ENCODE results near the gene CYB5D1. TPM values are rescaled to one million over a fixed set of nuclear protein-coding genes. Genes with fewer than 3 reads are reported as not detected.

CYB5D1 gene
- total RNA-seq, 4 donors from 2014 or later = 9.4 to 13.6 (median 11.1) TPM

- peaks cover 0 to 99% (median 26%) of the 10 kb centered on the region in 3 donors for H3K36me3 ChIP-seq
- WGBS, 2 donors = 68 to 73% methylated on average over 21 to 22 of the region's 22 CpGs
- no peak overlapping the region for H3K4me3 ChIP-seq
- H3K27me3 ChIP-seq = no peaks in the 10 kb centered on the region
- H3K9me3 ChIP-seq = no peaks in the 10 kb centered on the region
- no peaks in the 10 kb centered on the region for H3K4me1 ChIP-seq
- no peak for DNase-seq (ENCODE audit: low spot score in 2 of 2)
- no peak overlapping the region for H3K27ac ChIP-seq
- TF ChIP-seq CTCF (IDR thresholded peaks at IDR 0.05) = no peak
- no peak for TF ChIP-seq EP300 (IDR thresholded peaks at IDR 0.05)
- TF ChIP-seq POLR2A (IDR thresholded peaks at IDR 0.05) = no peak
Measured at GRCh38 chr17:7903154-7904103, 45.6 kb downstream of the CYB5D1 start.

- Histone ChIP-seq H3K4me3 (no peak overlapping the region), H3K36me3 (peaks cover 0 to 84% (median 24%) of the 10 kb centered on the region in 3 donors), H3K27ac (no peak overlapping the region), H3K9me3 (no peaks in the 10 kb centered on the region), H3K4me1 (peaks cover 0 to under 1% (median 0%) of the 10 kb centered on the region in 4 donors), H3K27me3 (no peaks in the 10 kb centered on the region)
- WGBS, 2 donors = 85 to 92% methylated on average over 23 to 24 of the region's 29 CpGs
- DNase-seq (ENCODE audit: low spot score in 2 of 2) = no peak
- no peak for TF ChIP-seq EP300 (IDR thresholded peaks at IDR 0.05)
- TF ChIP-seq CTCF (IDR thresholded peaks at IDR 0.05) = no peak
- TF ChIP-seq POLR2A (IDR thresholded peaks at IDR 0.05) = no peak
Measured at GRCh38 chr17:7909089-7909488, 51.3 kb downstream of the CYB5D1 start.

GRCh38 chr17:7910281-7910680 lies 52.5 kb downstream of the CYB5D1 start:
- no peak for TF ChIP-seq CTCF (IDR thresholded peaks at IDR 0.05)
- TF ChIP-seq POLR2A (IDR thresholded peaks at IDR 0.05) = no peak
- TF ChIP-seq EP300 (IDR thresholded peaks at IDR 0.05) = no peak
- Histone ChIP-seq H3K4me1 (peaks cover 0 to 13% (median 7%) of the 10 kb centered on the region in 4 donors), H3K27me3 (no peaks in the 10 kb centered on the region), H3K27ac (no peak overlapping the region), H3K9me3 (no peaks in the 10 kb centered on the region), H3K36me3 (peaks cover 0 to 72% (median 24%) of the 10 kb centered on the region in 3 donors), H3K4me3 (no peak overlapping the region)
- DNase-seq (ENCODE audit: low spot score in 2 of 2) = no peak
- 91 to 93% methylated on average over 15 of the region's 15 CpGs for WGBS, 2 donors

GRCh38 chr17:7910711-7911110 lies 52.9 kb downstream of the CYB5D1 start:
- no peak for DNase-seq (ENCODE audit: low spot score in 2 of 2)
- H3K27me3 ChIP-seq = no peaks in the 10 kb centered on the region
- 90 to 94% methylated on average over 13 of the region's 13 CpGs for WGBS, 2 donors
- H3K27ac ChIP-seq = no peak overlapping the region
- H3K36me3 ChIP-seq = peaks cover 0 to 68% (median 24%) of the 10 kb centered on the region in 3 donors
- TF ChIP-seq POLR2A (IDR thresholded peaks at IDR 0.05) (no peak), CTCF (IDR thresholded peaks at IDR 0.05) (no peak), EP300 (IDR thresholded peaks at IDR 0.05) (no peak)
- H3K9me3 ChIP-seq = no peaks in the 10 kb centered on the region
- H3K4me1 ChIP-seq = peaks cover 0 to 14% (median 8%) of the 10 kb centered on the region in 4 donors
- H3K4me3 ChIP-seq = no peak overlapping the region

- Histone ChIP-seq H3K4me3 (no peak overlapping the region), H3K9me3 (no peaks in the 10 kb centered on the region), H3K27me3 (no peaks in the 10 kb centered on the region), H3K4me1 (peaks cover 0 to 16% (median 8%) of the 10 kb centered on the region in 4 donors), H3K36me3 (peaks cover 0 to 64% (median 23%) of the 10 kb centered on the region in 3 donors), H3K27ac (no peak overlapping the region)
- DNase-seq (ENCODE audit: low spot score in 2 of 2) = no peak
- 63 to 64% methylated on average over 9 of the region's 9 CpGs for WGBS, 2 donors
- no peak for TF ChIP-seq EP300 (IDR thresholded peaks at IDR 0.05)
- TF ChIP-seq CTCF (IDR thresholded peaks at IDR 0.05) = no peak
- TF ChIP-seq POLR2A (IDR thresholded peaks at IDR 0.05) = no peak
Measured at GRCh38 chr17:7911116-7911515, 53.3 kb downstream of the CYB5D1 start.

All from tibial nerve (tissue), 4 donors.